HG03558 (cell line): ENCODE results near the gene GRWD1.

Experiments
- ATAC-seq: cut with Tn5 transposase; IDR thresholded peaks from one replicate; pipeline ENCODE4 v1.9.1; 2021; ENCODE audit warnings: moderate number of reproducible peaks; ENCODE audit not compliant: unreplicated experiment; ENCODE audit errors: extremely low read depth

Gene GRWD1

GRCh38 chr19:48492925-48493717 lies 47.3 kb downstream of the GRWD1 start:
- ATAC-seq, result peak; percentile 45

- ATAC-seq, result no peak
These were observed 48.1 kb downstream of the GRWD1 start for GRCh38 chr19:48493718-48494401.

- no peak for ATAC-seq
These were observed 49.6 kb downstream of the GRWD1 start for GRCh38 chr19:48495396-48495795.

GRCh38 chr19:48496959-48497727 lies 51.4 kb downstream of the GRWD1 start:
- no peak for ATAC-seq

- no peak for ATAC-seq
These were observed 52.2 kb downstream of the GRWD1 start for GRCh38 chr19:48497728-48498594.

- no peak for ATAC-seq
These were observed 53.0 kb downstream of the GRWD1 start for GRCh38 chr19:48498595-48499311.

- ATAC-seq, result no peak
These were observed 53.7 kb downstream of the GRWD1 start for GRCh38 chr19:48499316-48500090.

GRCh38 chr19:48500830-48501493 lies 55.2 kb downstream of the GRWD1 start:
- ATAC-seq, result no peak

- no peak for ATAC-seq
These were observed 55.9 kb downstream of the GRWD1 start for GRCh38 chr19:48501494-48502349.

- no peak for ATAC-seq
These were observed 56.7 kb downstream of the GRWD1 start for GRCh38 chr19:48502350-48503018.

GRCh38 chr19:48506138-48506733 lies 60.5 kb downstream of the GRWD1 start:
- no peak for ATAC-seq
